Inferior parietal cortex (tissue), 1 donor: ENCODE results near the gene RGP1.

Source experiments
- DNase-seq: peaks from one replicate; pipeline ENCODE4 v3.0.0-alpha.2; 2016; ENCODE audit errors: extremely low spot score

Gene RGP1

GRCh38 chr9:35743880-35744518 lies 5.1 kb upstream of the RGP1 start:
- no peak for DNase-seq

- no peak for DNase-seq
Observed at GRCh38 chr9:35745569-35745968, 3.5 kb upstream of the RGP1 start.

- DNase-seq, result no peak
Observed at GRCh38 chr9:35746583-35746982, 2.5 kb upstream of the RGP1 start.

- DNase-seq, result no peak
Observed at GRCh38 chr9:35748242-35748857, 737 bp upstream of the RGP1 start.

DNA sequence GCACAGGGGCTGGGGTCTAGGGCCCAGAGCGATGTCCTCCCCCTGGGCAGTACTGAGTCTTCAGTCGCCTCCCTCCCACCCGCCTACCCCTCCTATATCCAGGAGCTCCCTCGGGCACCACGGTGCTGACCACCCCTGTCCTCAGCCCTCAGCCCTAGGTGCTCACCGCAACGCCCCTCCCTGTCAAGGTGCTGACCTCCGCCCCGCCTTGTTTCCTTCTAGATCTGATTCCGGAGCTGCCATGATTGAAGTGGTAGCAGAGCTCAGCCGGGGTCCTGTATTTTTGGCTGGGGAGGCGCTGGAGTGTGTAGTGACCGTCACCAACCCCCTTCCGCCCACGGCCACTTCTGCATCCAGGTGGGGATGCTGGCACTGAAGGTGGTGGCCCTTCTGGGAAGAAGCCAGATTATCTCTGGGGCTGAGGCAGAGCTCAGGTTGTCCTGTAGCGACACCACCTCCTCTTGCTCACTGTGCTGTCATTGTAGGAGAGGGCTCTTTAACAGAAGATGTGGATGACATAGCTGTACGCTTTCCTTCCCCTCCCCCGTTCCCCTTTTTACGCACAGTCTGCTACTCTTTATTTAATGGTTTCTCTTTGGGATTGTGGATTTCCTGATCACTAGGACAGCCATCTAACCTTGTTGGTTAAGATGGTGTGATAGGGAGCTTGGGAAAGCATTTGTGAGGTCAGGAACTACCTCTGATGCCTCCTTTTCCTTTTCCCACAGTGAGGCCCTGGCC lies 598 bp downstream of the RGP1 start:
- DNase-seq, result no peak

GRCh38 chr9:35750256-35750531 lies 1.1 kb downstream of the RGP1 start:
- DNase-seq, result no peak

GRCh38 chr9:35753466-35753865 lies 4.4 kb downstream of the RGP1 start:
- DNase-seq, result no peak

- no peak for DNase-seq
Observed at GRCh38 chr9:35754264-35754663, 5.2 kb downstream of the RGP1 start, which contains the start of gene MSMP. Gene MSMP (minus strand): TSS chr9:35754276. CDS start chr9:35754129, 147 bp downstream.

- DNase-seq, result no peak
Observed at GRCh38 chr9:35755071-35755470, 6.0 kb downstream of the RGP1 start.

DNA sequence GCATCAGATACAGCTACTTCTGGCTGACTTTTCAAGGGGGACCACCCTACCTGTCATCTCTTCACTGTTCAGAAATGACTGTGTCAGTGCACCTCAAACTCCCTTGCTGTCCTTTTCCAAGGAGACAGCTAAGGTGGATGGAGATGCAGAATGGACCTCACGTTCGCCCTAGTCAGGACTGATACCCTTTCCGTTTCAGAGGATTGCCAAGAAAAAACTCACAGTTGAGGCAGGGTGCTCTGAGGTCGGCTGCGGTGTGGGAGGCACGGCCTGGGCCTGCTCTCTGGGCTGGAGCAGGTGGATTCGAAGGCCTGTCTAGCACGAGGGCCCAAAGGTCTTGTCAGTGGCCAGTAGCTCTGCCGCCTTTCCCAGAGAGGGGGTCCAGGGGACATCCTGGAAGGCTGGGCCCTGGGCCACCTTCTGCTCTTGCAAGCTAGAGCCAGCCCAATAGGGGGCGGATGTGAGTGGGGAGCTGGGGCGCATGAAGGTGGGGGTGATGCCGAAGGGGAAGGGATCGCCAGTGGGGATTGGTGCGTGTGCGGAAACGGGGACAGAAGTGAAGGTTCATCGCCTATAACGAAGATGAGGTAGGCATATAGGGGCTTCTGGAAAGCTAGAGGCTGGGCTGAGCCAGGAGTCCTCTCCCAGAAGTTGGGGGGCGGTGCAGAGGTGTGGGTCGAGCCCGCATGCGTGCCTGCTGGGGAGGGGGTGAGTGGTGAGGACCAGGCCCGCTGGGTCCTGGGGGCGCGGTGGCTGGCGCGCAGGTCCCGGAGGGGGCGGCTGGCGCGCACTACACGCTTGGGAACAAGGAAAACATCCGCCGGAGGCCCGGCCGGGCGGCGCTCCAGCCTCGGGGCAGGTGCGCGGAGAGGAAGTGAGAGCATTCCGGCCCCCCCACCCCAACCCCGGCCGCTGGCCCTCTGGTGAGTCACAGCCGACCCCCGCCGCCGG lies 7.5 kb downstream of the RGP1 start:
- DNase-seq, result peak; percentile 48

GRCh38 chr9:35757226-35757891 lies 8.3 kb downstream of the RGP1 start:
- DNase-seq, result no peak

DNA sequence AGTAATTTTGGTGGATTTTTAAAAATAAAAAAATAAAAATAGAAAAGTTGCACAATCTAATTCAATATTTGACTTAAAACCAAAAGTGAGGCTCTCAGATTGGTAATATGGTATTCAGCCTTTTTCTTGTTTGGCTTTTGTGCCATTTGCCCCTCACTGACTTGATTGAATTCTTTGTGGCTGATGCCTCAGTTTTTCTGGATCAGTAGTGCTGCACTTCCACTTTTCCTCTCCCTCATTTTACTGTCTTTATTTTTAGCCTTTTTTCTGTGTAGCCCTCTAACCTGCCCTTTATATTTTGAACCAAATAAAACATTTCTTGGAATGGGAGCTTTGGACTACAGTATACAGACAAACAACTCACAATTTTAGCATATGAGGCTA lies 8.8 kb downstream of the RGP1 start:
- DNase-seq, result no peak

- no peak for DNase-seq
Observed at GRCh38 chr9:35758475-35759050, 9.5 kb downstream of the RGP1 start.

GRCh38 chr9:35759795-35760194 lies 10.7 kb downstream of the RGP1 start:
- no peak for DNase-seq

- no peak for DNase-seq
Observed at GRCh38 chr9:35760651-35761050, 11.6 kb downstream of the RGP1 start.

DNA sequence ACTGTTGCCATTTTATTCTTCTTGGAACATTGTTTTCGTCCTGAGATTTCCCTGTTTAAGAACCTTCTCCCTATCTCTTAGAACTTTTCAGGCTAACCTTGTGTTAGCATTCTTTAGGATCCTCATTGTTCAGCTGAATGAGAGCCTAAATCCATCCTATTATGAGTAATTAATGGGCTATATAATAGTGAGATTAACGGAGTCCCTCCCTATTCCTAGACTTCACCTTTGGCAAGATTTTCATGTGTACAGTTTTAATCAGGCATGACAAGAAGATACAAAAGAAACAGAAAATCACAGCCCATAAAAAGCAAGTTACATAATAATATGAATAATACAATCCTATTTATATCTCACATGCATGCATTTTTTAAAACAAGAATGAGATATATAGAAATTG lies 14.1 kb downstream of the RGP1 start:
- peak; percentile 29 for DNase-seq

GRCh38 chr9:35763803-35764202 lies 14.7 kb downstream of the RGP1 start:
- no peak for DNase-seq

GRCh38 chr9:35766997-35767396 lies 17.9 kb downstream of the RGP1 start:
- DNase-seq, result no peak

DNA sequence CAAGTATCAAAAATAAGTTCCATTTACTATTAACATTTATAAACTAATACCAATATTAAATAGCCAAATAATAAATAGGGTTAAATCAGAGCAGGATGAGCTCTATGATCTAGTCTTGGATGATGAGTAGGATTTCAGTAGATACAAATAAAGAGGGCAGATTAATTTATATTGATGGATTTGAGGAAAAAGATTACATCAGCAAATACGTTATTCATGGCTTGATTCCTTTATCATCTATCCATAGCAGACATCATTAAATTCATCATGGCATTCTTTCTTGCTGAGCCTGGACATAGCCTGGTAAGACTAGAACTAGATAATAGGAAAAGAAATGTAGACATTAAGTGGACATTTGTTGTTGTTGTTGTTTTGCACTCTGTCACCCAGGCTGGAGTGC lies 18.4 kb downstream of the RGP1 start:
- no peak for DNase-seq

GRCh38 chr9:35769763-35770162 lies 20.7 kb downstream of the RGP1 start:
- DNase-seq, result no peak

DNA sequence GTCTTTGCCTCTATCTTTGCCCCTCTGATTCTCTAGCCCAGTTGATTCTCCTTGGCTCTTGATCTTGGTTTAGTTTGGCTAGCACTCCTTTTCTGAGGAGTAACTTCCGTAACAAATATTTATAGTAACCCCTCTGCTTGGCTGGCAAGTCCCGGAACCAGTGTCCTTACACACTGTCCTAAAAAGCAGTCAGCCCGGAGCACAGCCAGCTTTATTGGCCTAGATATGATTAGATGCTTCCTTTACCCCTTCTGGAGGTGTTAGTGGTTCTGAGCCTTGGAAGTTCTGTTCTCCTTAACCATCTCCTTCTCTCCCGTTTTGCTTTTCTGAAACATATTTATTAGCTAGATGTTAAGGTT lies 22.0 kb downstream of the RGP1 start:
- DNase-seq, result no peak
